HG03175 (cell line): Measurements from ENCODE around the gene EXOC3.
"Not testable (repeated sequence)": the region's sequence is repeated elsewhere in the genome, so short reads cannot be mapped to it uniquely, and the experiment has no call there.

Experiments
- ATAC-seq: cut with Tn5 transposase; IDR thresholded peaks from one replicate; pipeline ENCODE4 v1.9.1; 2021; ENCODE audit warnings: mild to moderate bottlenecking, moderate library complexity; ENCODE audit not compliant: unreplicated experiment

Gene EXOC3

GRCh38 chr5:497871-498509, 55.0 kb downstream of the EXOC3 start:
- no peak for ATAC-seq

GRCh38 chr5:499233-500209, 56.5 kb downstream of the EXOC3 start:
- no peak for ATAC-seq

DNA sequence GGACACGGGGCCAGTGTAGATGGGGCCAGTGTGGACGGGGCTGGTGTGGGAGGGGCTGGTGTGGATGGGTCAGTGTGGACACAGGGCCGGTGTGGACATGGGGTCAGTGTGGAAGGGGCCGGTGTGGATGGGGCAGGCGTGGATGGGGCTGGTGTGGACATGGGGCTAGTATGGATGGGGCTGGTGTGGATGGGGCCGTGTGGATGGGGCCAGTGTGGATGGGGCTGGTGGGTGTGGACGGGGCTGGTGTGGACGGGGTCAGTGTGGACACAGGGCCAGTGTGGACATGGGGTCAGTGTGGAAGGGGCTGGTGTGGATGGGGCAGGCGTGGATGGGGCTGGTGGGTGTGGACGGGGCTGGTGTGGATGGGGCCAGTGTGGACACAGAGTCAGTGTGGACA, 57.5 kb downstream of the EXOC3 start:
- ATAC-seq: no peak

DNA sequence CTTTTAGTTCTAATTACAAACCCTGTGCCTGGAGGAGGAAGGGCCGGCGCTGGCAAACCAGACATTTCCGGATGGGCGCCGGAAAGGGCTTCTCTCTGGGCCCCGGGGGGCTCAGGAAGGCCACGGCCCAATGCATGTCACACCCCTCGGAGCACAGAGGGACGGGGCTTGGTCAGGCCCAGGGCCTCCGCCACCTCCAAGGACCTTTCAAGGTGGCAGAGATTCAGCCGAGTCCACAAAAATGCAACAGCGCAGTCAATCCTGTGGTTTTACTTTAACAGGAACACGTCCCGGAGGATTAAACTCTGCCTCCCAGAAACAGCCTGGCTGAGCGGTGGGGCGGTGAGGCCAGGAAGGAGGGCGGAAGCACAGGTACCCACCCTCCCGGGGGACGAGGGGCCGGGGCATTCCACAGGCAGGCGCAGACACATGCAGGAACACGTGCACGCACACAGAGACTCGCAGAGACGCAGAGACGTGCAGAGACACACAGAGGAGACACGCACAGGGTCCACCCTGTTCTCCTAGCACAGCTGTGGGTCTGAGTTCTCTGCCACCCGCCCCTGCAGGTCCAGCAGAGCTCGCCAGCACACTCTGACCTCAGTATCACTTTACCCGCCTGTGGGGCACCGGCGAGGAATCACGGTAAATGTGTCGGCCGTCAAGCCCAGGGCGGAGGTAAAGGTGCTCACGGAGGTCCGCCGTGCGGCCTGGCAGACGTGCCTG, 58.3 kb downstream of the EXOC3 start:
- ATAC-seq: no peak

GRCh38 chr5:501831-502184, 58.8 kb downstream of the EXOC3 start:
- ATAC-seq: no peak

DNA sequence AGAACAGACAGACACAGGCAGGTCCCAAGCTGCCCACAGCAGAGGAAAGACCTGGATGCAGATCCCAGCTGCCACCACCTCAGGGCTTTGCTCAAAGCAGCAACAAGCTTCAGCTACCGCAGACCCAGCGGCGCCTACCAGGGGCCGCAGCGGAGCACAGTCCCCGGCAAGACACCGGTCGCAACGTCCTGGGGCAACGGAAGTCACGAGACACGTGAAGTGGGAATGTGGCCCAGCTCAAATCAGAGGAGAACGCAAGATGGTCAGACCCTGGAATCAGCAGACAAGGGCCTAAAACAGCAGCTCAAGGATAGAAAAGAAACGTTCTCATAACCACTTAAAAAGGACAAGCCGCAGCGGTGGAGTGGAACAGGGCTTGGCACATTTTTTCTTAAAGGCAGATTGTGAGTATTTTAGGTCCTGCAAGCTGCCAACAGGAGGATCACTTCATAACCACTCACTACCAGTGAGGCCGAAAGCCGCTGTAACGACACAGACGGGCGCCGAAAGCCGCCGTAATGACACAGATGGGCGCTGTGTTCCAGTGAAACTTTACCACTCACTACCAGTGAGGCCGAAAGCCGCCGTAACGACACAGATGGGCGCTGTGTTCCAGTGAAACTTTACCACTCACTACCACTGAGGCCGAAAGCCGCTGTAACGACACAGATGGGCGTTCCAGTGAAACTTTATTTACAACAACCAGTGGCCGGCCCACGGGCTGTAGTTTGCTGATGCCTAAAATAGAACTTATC, 59.5 kb downstream of the EXOC3 start:
- no peak for ATAC-seq

DNA sequence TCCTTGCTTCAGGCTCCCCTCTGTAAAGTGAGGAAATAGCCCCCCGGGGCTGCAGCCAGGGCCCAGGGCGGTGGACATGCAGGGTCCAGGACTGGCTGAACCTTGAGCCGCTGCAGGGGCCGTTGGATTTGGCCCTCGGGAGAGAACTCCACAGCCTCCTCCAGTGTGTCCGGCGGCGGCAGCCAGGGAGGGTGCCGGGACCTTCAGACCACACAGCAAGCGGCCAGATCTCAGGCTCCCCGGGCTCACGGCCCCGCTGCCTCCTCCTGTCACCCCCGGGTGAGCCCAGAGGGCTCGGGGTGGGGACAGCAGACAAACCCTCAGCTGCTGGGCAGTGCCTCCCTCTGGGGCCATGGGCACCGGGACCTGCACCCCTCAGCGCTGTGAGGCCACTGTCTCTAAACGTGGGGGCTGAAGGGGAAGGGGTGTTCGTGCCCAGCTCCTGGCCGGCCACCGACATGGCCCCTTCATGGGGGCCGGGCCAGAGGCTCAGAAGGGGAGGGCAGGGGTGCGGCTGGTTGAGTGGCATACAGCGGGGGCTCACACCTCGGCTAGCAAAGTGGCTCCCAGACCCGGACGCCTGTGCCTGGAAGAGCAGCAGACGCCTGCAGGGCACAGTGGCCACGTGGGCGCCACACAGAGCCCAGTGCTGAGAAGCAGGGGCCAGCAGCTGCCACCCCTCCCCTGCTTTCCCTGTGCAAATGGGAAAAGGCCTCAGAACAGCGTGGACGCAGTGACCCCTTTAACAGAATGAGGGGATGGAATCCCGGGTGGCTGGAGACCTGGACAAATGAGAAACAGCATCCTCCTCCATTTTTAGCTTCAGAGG, 61.6 kb downstream of the EXOC3 start:
- no peak for ATAC-seq

DNA sequence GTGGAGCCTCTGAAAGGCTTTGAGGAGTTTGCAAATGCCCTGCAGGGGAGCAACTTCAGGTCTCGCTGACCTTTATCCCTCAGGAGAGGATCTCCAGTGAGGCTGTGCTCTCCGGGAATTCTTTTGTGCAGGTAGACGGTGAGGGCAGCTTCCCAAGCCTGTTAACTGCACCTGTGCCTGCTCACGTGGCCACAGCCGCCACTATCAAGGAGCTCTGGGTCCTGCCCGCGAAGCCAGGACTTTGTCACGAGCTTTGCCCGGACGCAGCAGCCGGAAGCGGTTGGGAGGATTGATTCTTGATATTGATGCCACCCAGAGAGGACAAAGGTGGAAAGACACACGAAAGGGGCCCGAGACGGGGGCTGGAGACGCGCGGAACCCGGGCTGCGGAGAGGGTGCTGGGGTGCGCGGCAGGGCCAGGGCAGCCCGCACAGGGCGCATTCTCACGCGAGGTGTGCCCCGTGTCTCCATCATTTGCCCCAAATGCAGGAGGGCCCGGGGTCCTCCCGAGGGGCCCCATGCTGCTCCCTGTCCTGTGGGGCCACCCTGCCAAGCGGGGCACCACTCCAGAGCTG, 63.1 kb downstream of the EXOC3 start:
- no peak for ATAC-seq

- ATAC-seq: not testable (repeated sequence)
Measured at GRCh38 chr5:507986-508575, 65.1 kb downstream of the EXOC3 start.

GRCh38 chr5:509611-510185, 66.7 kb downstream of the EXOC3 start:
- no peak for ATAC-seq

GRCh38 chr5:510521-510920, 67.5 kb downstream of the EXOC3 start:
- no peak for ATAC-seq

- ATAC-seq: no peak
Measured at GRCh38 chr5:511476-511875, 68.5 kb downstream of the EXOC3 start.

- ATAC-seq: no peak
Measured at GRCh38 chr5:513216-514100, 70.5 kb downstream of the EXOC3 start.

GRCh38 chr5:514101-514485, 71.1 kb downstream of the EXOC3 start:
- ATAC-seq: no peak

GRCh38 chr5:514673-515072, 71.7 kb downstream of the EXOC3 start:
- no peak for ATAC-seq

DNA sequence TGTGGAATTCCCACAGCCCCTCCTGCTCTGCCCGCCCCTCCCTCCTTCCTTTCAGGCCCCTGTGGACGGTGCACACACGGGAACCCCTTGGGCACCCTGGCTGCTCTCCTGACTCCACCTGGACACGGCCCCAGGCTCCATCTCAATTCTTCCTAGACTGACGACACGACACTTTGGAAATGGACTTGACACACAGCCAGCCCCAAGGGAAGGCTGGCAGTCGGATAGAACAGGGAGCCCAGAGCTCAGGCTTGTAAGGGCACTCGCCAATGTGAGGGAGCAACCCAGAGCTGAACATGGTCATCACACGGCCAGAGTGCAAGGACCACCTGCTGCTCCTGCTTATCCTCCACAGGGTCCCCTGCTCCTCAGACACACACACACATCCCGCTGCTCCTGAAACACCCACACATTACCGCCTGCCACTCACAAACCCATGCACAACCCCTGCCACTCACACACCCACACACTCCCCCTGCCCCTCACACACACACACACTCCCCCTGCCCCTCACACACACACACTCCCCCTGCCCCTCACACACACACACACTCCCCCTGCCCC, 72.4 kb downstream of the EXOC3 start:
- no peak for ATAC-seq

DNA sequence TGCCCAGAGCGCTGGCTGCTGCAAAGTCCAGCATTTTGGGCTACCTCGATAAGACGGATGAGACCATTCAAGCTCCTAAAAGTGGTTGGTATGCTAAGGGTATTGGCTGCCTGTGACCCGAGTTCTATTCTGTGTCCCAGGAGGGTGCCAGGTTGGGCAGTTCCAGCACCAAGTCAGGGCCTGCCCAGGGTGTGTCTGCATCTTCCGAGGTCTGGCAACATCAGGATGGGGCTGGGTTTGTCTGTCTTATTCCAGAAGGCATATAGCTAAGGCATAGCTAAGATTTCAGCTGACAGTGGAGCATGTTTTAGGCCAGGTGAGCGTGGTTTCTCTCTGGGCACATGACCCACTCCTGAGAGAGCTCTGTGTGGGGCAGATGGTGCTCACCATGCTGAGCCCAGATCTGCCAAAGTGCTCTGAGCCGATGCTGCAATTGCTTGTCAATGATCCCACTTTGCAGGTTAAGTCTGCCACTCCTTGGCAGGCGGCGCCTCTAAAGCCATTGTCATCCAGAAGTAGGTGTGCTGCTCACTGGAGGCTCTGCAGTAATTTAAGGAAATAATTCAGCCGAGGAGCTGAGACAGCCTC, 73.5 kb downstream of the EXOC3 start:
- no peak for ATAC-seq
